ENCODE results near the gene SLC66A1. TPM values are rescaled to one million over a fixed set of nuclear protein-coding genes. Genes with fewer than 3 reads are reported as not detected.

SLC66A1 gene
- total and polyA plus RNA-seq, 9 of the 15 experiments (the other 6 are each of a cell fraction or from before 2014, with no cell fraction given), result 1.2 to 40.8 (median 18.6) TPM

DNA sequence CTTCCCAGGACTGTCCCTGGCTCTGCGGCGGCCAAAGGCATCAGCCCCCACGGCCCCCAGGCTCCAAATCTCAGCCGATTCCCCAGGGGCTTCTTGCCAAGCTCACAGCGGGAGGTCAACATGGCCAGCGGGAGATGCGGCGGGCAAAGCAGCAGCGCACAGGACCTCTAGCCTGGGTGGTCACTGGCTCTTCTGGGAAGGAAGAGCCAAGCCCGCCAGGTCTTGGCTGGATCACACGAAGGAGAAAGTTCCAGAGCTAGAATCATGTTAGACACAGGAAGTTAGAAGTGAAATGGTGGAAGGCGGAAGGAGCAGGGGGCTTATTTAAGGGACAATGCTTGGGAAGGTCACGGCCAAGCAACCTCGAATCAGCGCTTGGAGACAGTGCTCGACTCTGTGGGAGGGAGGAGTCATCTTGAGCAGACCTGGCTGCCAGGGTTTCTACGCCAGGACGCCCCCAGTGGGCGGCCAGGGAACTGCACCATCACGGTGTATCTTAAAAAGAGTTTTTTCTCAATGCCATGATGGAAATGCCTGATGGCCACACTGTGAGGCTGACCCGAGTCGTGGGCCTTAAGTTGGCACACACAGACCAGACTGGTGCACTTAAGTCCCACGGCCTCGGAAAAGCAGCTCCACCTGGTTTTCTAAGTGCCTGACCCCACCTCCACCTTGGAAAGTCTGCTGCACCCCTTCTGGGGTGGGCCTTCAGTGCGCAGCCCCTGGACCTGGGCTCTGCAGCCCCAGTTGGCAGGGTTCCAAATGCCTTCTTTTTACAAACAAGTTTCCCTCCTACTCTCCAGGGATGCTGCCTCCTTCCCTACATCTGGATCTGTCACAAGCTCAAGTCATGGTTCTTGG lies 29.3 kb downstream of the SLC66A1 start (continued):
- TF ChIP-seq CHD2 (IDR thresholded peaks at IDR 0.05; ENCODE audit: low read depth, low read length) (no peak), PTBP1 (IDR thresholded peaks at IDR 0.05; ENCODE audit: low read depth, low read length) (no peak), SRSF1 (IDR thresholded peaks at IDR 0.05; ENCODE audit: low read depth, low read length) (no peak), CCNT2 (IDR thresholded peaks at IDR 0.05; ENCODE audit: borderline replicate concordance, extremely low read depth, insufficient read length, low read depth, low read length) (no peak), NFATC3 (IDR thresholded peaks at IDR 0.05) (no peak), ETS2 (tag; IDR thresholded peaks at IDR 0.05; ENCODE audit: borderline replicate concordance, poor library complexity, severe bottlenecking) (no peak), NFIC (IDR thresholded peaks at IDR 0.05) (peak; percentile 84), ZKSCAN3 (CRISPR knock-in tag; IDR thresholded peaks at IDR 0.05) (no peak), MED1 (CRISPR knock-in tag; IDR thresholded peaks at IDR 0.05; ENCODE audit: borderline replicate concordance) (no peak), MAFK (IDR thresholded peaks at IDR 0.05; ENCODE audit: low read length) (peak; percentile 31; the same call in 1 of the 2 replicates), ZNF24 (IDR thresholded peaks at IDR 0.05) (no peak), CREB1 (IDR thresholded peaks at IDR 0.05) (no peak), CREB1 (CRISPR knock-in tag; IDR thresholded peaks at IDR 0.05) (0 out of 2 replicates have a peak, but pooled peaks have one; percentile 19), ZNF140 (CRISPR knock-in tag; IDR thresholded peaks at IDR 0.05) (no peak)
- TF ChIP-seq, protein P1, sequence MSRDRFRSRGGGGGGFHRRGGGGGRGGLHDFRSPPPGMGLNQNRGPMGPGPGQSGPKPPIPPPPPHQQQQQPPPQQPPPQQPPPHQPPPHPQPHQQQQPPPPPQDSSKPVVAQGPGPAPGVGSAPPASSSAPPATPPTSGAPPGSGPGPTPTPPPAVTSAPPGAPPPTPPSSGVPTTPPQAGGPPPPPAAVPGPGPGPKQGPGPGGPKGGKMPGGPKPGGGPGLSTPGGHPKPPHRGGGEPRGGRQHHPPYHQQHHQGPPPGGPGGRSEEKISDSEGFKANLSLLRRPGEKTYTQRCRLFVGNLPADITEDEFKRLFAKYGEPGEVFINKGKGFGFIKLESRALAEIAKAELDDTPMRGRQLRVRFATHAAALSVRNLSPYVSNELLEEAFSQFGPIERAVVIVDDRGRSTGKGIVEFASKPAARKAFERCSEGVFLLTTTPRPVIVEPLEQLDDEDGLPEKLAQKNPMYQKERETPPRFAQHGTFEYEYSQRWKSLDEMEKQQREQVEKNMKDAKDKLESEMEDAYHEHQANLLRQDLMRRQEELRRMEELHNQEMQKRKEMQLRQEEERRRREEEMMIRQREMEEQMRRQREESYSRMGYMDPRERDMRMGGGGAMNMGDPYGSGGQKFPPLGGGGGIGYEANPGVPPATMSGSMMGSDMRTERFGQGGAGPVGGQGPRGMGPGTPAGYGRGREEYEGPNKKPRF (IDR thresholded peaks at IDR 0.05; ENCODE audit: low read depth, low read length), result no peak
- TF ChIP-seq, protein P2, sequence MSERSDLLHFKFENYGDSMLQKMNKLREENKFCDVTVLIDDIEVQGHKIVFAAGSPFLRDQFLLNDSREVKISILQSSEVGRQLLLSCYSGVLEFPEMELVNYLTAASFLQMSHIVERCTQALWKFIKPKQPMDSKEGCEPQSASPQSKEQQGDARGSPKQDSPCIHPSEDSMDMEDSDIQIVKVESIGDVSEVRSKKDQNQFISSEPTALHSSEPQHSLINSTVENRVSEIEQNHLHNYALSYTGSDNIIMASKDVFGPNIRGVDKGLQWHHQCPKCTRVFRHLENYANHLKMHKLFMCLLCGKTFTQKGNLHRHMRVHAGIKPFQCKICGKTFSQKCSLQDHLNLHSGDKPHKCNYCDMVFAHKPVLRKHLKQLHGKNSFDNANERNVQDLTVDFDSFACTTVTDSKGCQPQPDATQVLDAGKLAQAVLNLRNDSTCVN (CRISPR knock-in tag; IDR thresholded peaks at IDR 0.05), result no peak
- TF ChIP-seq, protein P3, sequence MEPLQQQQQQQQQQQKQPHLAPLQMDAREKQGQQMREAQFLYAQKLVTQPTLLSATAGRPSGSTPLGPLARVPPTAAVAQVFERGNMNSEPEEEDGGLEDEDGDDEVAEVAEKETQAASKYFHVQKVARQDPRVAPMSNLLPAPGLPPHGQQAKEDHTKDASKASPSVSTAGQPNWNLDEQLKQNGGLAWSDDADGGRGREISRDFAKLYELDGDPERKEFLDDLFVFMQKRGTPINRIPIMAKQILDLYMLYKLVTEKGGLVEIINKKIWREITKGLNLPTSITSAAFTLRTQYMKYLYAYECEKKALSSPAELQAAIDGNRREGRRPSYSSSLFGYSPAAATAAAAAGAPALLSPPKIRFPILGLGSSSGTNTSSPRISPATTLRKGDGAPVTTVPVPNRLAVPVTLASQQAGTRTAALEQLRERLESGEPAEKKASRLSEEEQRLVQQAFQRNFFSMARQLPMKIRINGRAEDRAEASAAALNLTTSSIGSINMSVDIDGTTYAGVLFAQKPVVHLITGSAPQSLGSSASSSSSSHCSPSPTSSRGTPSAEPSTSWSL (CRISPR knock-in tag; IDR thresholded peaks at IDR 0.05; ENCODE audit: borderline replicate concordance), result 0 out of 2 replicates have a peak, but pooled peaks have one; percentile 52
- TF ChIP-seq, protein P4, sequence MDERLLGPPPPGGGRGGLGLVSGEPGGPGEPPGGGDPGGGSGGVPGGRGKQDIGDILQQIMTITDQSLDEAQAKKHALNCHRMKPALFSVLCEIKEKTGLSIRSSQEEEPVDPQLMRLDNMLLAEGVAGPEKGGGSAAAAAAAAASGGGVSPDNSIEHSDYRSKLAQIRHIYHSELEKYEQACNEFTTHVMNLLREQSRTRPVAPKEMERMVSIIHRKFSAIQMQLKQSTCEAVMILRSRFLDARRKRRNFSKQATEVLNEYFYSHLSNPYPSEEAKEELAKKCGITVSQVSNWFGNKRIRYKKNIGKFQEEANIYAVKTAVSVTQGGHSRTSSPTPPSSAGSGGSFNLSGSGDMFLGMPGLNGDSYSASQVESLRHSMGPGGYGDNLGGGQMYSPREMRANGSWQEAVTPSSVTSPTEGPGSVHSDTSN (CRISPR knock-in tag; IDR thresholded peaks at IDR 0.05; ENCODE audit: low read depth), result no peak
- TF ChIP-seq, protein P4 (tag; conservative IDR thresholded peaks at IDR 0.05; ENCODE audit: low read depth), result no peak

All from K562 (cell line).